Measurements from ENCODE around the gene MTRF1. TPM values are rescaled to one million over a fixed set of nuclear protein-coding genes. Genes with fewer than 3 reads are reported as not detected.

The MTRF1 gene
- total and polyA plus RNA-seq, 2 of the 4 experiments (the other 2 are of a cell fraction): 9.7 to 12.4 TPM

DNA sequence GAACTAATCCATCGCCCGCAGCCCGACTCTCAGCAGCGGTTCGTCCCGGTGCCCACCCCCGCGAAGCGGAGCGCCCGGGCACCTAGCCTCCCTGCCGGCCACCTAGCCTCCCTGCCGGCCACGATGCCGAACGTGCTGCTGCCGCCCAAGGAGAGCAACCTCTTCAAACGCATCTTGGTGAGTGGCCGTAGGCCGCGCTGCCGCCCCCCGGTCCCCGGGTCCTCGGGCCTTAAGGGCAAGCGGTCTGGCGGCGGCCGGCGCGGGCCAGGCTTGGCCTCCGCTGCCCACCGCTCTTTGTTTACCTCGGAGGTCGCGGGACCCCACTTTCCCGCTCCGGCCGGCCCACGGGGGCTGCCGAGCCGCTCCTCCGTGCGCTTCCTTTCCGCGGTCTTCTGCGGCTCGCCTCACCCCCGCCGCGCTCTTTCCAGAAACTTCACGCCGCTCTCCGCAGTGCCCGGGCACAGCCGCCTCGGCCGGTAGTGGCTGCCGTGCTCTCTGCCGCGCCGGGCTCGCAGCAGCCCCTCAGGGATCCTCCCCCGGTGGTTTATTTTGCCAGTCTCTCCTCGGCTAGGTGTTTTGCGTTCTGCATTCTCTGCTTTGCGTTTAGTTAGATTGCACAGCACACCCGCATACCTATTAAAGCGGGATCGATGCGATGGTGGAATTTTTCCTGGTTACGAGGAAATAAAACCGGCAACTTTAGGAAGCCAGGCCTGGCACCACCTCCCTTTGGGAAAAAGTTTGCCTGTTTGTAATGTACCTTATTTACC is 48.2 kb upstream of the MTRF1 start:
- peak overlapping the region; percentile 75 for H3K56ac ChIP-seq (ENCODE audit: extremely low read depth, insufficient read depth, low read length)
- peak overlapping the region; percentile 90 for H3K4ac ChIP-seq (ENCODE audit: low read depth, low read length)
- peak overlapping the region; percentile 66; the same call in 1 of the 2 replicates for H2BK120ac ChIP-seq (ENCODE audit: low read depth, low read length)
- H3K9ac ChIP-seq (ENCODE audit: low read depth, low read length): peak overlapping the region; percentile 99
- no peaks in the 10 kb centered on the region for H3K27me3 ChIP-seq (ENCODE audit: control insufficient read depth, insufficient read depth, low read length)
- H3K4me2 ChIP-seq (ENCODE audit: low read depth, low read length): peak overlapping the region; percentile 96
- ATAC-seq (ENCODE audit: low read depth) (peak; percentile 57), DNase-seq (peak; percentile 6)
- H3K79me1 ChIP-seq (ENCODE audit: low read depth in 1 of 2, low read length in 2 of 2): peaks cover 0 to 34% of the 10 kb centered on the region in 2 experiments; a peak in 2 of 4 replicates
- peak overlapping the region; percentile 60 to 76; a peak in 3 of 4 replicates for H4K8ac ChIP-seq (ENCODE audit: low read depth in 2 of 2, low read length in 2 of 2)
- no peaks in the 10 kb centered on the region for H3K9me3 ChIP-seq (ENCODE audit: control insufficient read depth, insufficient read depth, low read length)
- peak overlapping the region; percentile 65; the same call in 1 of the 2 replicates for H4K5ac ChIP-seq (ENCODE audit: low read depth, low read length)
- H3K27ac ChIP-seq (ENCODE audit: insufficient read depth, low read length): peak overlapping the region; percentile 91
- intact Hi-C loops (cut with micrococcal nuclease): loop anchor here (2.0 to 5.0 kb wide), 3 partner anchors 179 to 249 kb away; partner anchors contain the start of genes KBTBD6 and WBP4
- peak overlapping the region; percentile 87 for H3K4me3 ChIP-seq (ENCODE audit: insufficient read depth, low read depth, low read length)
- H3K14ac ChIP-seq (replicated peaks; ENCODE audit: low read depth, low read length): peak overlapping the region; percentile 95
- 1% methylated on average over 33 of the region's 73 CpGs; no CpG with 5 or more reads in 1 of the 2 experiments for WGBS, 2 experiments (ENCODE audit: extremely low coverage in 2 of 2, insufficient read length in 1 of 2)
- peak overlapping the region; percentile 97 for H3K23ac ChIP-seq (ENCODE audit: low read depth, low read length)
- TSS peak; percentile 57 for BruUV-seq (replicated peaks)
- peak overlapping the region; percentile 84 for H2AK9ac ChIP-seq (replicated peaks; ENCODE audit: low read depth, low read length, poor library complexity)
- ChIA-PET CTCF (no interaction called here), POLR2A (ENCODE audit: unreplicated experiment) (no interaction called here)
- H3K36me3 ChIP-seq (ENCODE audit: control insufficient read depth, insufficient read depth, low read length): no peaks in the 10 kb centered on the region
- peak overlapping the region; percentile 79 for H2BK5ac ChIP-seq (ENCODE audit: low read depth, low read length, poor library complexity, severe bottlenecking)
- no peak overlapping the region for H2BK15ac ChIP-seq (ENCODE audit: low read depth, low read length)
- no peak overlapping the region for H2BK20ac ChIP-seq (ENCODE audit: low read depth, low read length)
- dilution Hi-C loops (cut with HindIII; ENCODE audit: low sequenced_read_pairs, unreplicated experiment): no loop called here
- peaks cover 11% of the 10 kb centered on the region for H3K4me1 ChIP-seq (ENCODE audit: control insufficient read depth, insufficient read depth, low read length)
- peak overlapping the region; percentile 69 for H4K91ac ChIP-seq (ENCODE audit: insufficient read depth, low read depth, low read length)
- peaks cover 31% of the 10 kb centered on the region for H4K20me1 ChIP-seq (ENCODE audit: insufficient read depth, low read length)
- in situ Hi-C loops (cut with MboI; ENCODE audit: low sequenced_read_pairs): loop anchor here (25.0 kb wide), 1 partner anchor 224 kb away; no protein-coding TSS in a partner anchor
- peak overlapping the region; percentile 61 for H3K18ac ChIP-seq (ENCODE audit: low read depth, low read length)
- TF ChIP-seq MAZ (IDR thresholded peaks at IDR 0.05; ENCODE audit: borderline replicate concordance, low read depth, low read length) (0 out of 2 replicates have a peak, but pooled peaks have one; percentile 16), USF2 (IDR thresholded peaks at IDR 0.05; ENCODE audit: low read depth, low read length) (no peak), FOS (IDR thresholded peaks at IDR 0.05; ENCODE audit: low read depth, low read length) (no peak), MXI1 (IDR thresholded peaks at IDR 0.05; ENCODE audit: borderline replicate concordance, low read depth, low read length) (0 out of 2 replicates have a peak, but pooled peaks have one; percentile 3), MAFK (IDR thresholded peaks at IDR 0.05; ENCODE audit: low read depth, low read length) (no peak)
- H2AK5ac ChIP-seq (ENCODE audit: low read depth, low read length): no peak overlapping the region
- H3K9me1 ChIP-seq (ENCODE audit: insufficient read depth, low read length): peaks cover 7% of the 10 kb centered on the region
- H2AFZ ChIP-seq (replicated peaks; ENCODE audit: low read length, poor library complexity): peak overlapping the region; percentile 96

All from IMR-90 (cell line).